Measurements from ENCODE around the gene MTG2. TPM values are rescaled to one million over a fixed set of nuclear protein-coding genes. Genes with fewer than 3 reads are reported as not detected.

MTG2 gene
- total and polyA plus RNA-seq, 2 of the 8 experiments (the other 6 are each of a cell fraction or from before 2014, with no cell fraction given) = 14.4 to 22.8 TPM

DNA sequence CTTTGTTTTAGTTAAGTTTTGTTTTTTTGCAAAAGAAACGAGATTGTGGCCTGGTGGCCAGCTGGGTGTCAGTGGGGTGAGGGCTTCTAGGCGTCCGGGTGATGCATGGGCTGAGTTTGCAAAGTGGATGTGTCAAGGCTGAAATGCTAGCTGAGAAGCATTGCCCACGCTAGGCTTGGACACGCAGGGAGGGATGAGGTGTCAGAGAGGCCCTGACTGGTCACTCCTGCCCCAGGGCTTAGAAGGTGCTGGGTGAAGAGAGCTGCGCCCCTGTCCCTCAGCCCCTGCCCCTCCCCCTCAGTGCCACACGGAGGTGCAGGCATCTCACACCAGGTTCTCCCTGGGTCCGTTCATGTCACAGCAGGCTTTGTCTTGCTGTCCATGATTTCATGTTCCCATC, 63.6 kb downstream of the MTG2 start:
- DNase-seq (ENCODE audit: low read depth in 1 of 2, low spot score in 2 of 2) (no peak), FAIRE-seq (no peak)
- H3K36me3 ChIP-seq (ENCODE audit: control insufficient read depth in 2 of 4, insufficient read depth in 4 of 4, low read length in 3 of 4) = peaks cover 0 to 2% (median 0%) of the 10 kb centered on the region in 4 experiments; a peak in 1 of 8 replicates
- no peak overlapping the region for H2BK20ac ChIP-seq (ENCODE audit: low read length)
- H3K79me2 ChIP-seq (ENCODE audit: control insufficient read depth in 1 of 2, insufficient read depth in 2 of 2, low read length in 2 of 2) = peaks cover 0 to 80% of the 10 kb centered on the region in 2 experiments
- no peak overlapping the region for H2AFZ ChIP-seq (ENCODE audit: low read length)
- no peak overlapping the region for H2BK12ac ChIP-seq (ENCODE audit: low read depth, low read length)
- no peak overlapping the region for H2AK5ac ChIP-seq (ENCODE audit: low read depth, low read length)
- peaks cover 14 to 37% of the 10 kb centered on the region in 2 experiments for H4K20me1 ChIP-seq (replicated peaks in 1 of 2; ENCODE audit: control insufficient read depth in 1 of 2, insufficient read depth in 2 of 2, low read length in 2 of 2)
- no peak overlapping the region for H3K23ac ChIP-seq (ENCODE audit: insufficient read length)
- H3K27me3 ChIP-seq (replicated peaks in 1 of 4; ENCODE audit: control insufficient read depth in 3 of 4, extremely low read depth in 1 of 4, insufficient read depth in 3 of 4, low read length in 3 of 4) = no peaks in the 10 kb centered on the region
- ChIA-PET POLR2A (ENCODE audit: partially characterized antibody) (interaction anchor here (0.9 to 1.8 kb wide), 2 partner anchors 13 to 53 kb away, joined by 4 read pairs; no protein-coding TSS in a partner anchor), CTCF (ENCODE audit: partially characterized antibody) (interaction anchor here (0.8 to 3.5 kb wide), 4 partner anchors 8 to 139 kb away, joined by 3 to 18 read pairs (median 5); no protein-coding TSS in a partner anchor)
- H2BK5ac ChIP-seq (ENCODE audit: low read depth, low read length) = no peak overlapping the region
- TF ChIP-seq POLR2A (IDR thresholded peaks at IDR 0.05; ENCODE audit: control extremely low read depth in 1 of 2, low read depth in 2 of 2, low read length in 2 of 2) = no peak
- TF ChIP-seq SP2 (IDR thresholded peaks at IDR 0.05; ENCODE audit: low read length) = no peak
- TF ChIP-seq SIX5 (IDR thresholded peaks at IDR 0.05; ENCODE audit: low read depth, low read length) = no peak
- no peak for TF ChIP-seq NRF1 (IDR thresholded peaks at IDR 0.05; ENCODE audit: low read depth, low read length)
- no peak for TF ChIP-seq TBP (IDR thresholded peaks at IDR 0.05; ENCODE audit: low read depth, low read length)
- TF ChIP-seq RAD21 (IDR thresholded peaks at IDR 0.05 in 1 of 2, conservative IDR thresholded peaks at IDR 0.05 in 1 of 2; ENCODE audit: low read depth in 2 of 2, low read length in 2 of 2) = no peak
- TF ChIP-seq CEBPB (IDR thresholded peaks at IDR 0.05; ENCODE audit: low read depth, low read length) = no peak
- H3K4me1 ChIP-seq (replicated peaks in 1 of 4; ENCODE audit: control insufficient read depth in 3 of 4, insufficient read depth in 4 of 4, low read length in 3 of 4) = peaks cover 0 to 3% (median 0%) of the 10 kb centered on the region in 4 experiments; a peak in 2 of 7 replicates
- no peak overlapping the region for H3K27ac ChIP-seq (ENCODE audit: low read depth, low read length)
- peaks cover 27% of the 10 kb centered on the region for H3K79me1 ChIP-seq (ENCODE audit: low read depth, low read length)
- H3K4ac ChIP-seq (replicated peaks; ENCODE audit: insufficient read length, low read depth, low read length) = no peak overlapping the region
- no peaks in the 10 kb centered on the region for H3K9me3 ChIP-seq (ENCODE audit: insufficient read depth in 2 of 2, low read depth in 1 of 2, low read length in 1 of 2)
- no peak overlapping the region for H3K4me3 ChIP-seq (ENCODE audit: extremely low read depth in 1 of 4, insufficient read depth in 2 of 4, low read depth in 3 of 4, low read length in 4 of 4)
- no peak overlapping the region for H4K8ac ChIP-seq (ENCODE audit: extremely low read depth, insufficient read depth, low read length)
- no peak overlapping the region for H4K5ac ChIP-seq (ENCODE audit: insufficient read length, low read depth, low read length)
- H3K9ac ChIP-seq (replicated peaks in 1 of 4; ENCODE audit: extremely low read depth in 1 of 4, low read depth in 3 of 4, low read length in 3 of 4) = no peak overlapping the region
- H3K14ac ChIP-seq (ENCODE audit: insufficient read length) = no peak overlapping the region
- H3K18ac ChIP-seq (ENCODE audit: extremely low read depth, low read length) = no peak overlapping the region
- H2BK120ac ChIP-seq (replicated peaks; ENCODE audit: low read depth, low read length) = no peak overlapping the region
- no peaks in the 10 kb centered on the region for H3K23me2 ChIP-seq (ENCODE audit: low read depth, low read length)
- no peak overlapping the region for H3K4me2 ChIP-seq (ENCODE audit: insufficient read depth in 1 of 2, low read depth in 2 of 2, low read length in 2 of 2)
- H4K91ac ChIP-seq (replicated peaks; ENCODE audit: insufficient read length, low read length) = peak overlapping the region; percentile 25
- WGBS, 2 experiments (ENCODE audit: extremely low coverage in 1 of 2, insufficient coverage in 1 of 2, insufficient read length in 1 of 2, insufficient replicate concordance in 2 of 2, low coverage in 1 of 2, low lambda C conversion rate in 2 of 2, missing lambda C conversion rate in 1 of 2) = 83% methylated on average over 8 of the region's 8 CpGs; no CpG with 5 or more reads in 1 of the 2 experiments
- no peak overlapping the region for H3K56ac ChIP-seq (replicated peaks; ENCODE audit: insufficient read length, low read depth, low read length)
- H2BK15ac ChIP-seq (ENCODE audit: low read length) = no peak overlapping the region
